ENCODE results near the gene HS2ST1. TPM values are rescaled to one million over a fixed set of nuclear protein-coding genes. Genes with fewer than 3 reads are reported as not detected.

The HS2ST1 gene
- total RNA-seq, 3 donors from 2014 or later (not counting 1 experiment from before 2014, with no cell fraction given), result 12.5 to 18.4 (median 14.3) TPM

GRCh38 chr1:87115317-87115890, 201.0 kb downstream of the HS2ST1 start:
- no peak for TF ChIP-seq CTCF (IDR thresholded peaks at IDR 0.05)
- no peak for DNase-seq
- H3K27me3 Mint-ChIP-seq (ENCODE audit: low read depth in 2 of 2), result no peaks in the 10 kb centered on the region
- intact Hi-C loops (cut with micrococcal nuclease), result no loop called here
- H3K9me3 Mint-ChIP-seq, result no peaks in the 10 kb centered on the region
- H3K4me1 Mint-ChIP-seq, result no peaks in the 10 kb centered on the region
- no peaks in the 10 kb centered on the region for H3K9me3 ChIP-seq (ENCODE audit: control insufficient read depth, insufficient read depth, low read length)
- no peak overlapping the region for H3K4me3 Mint-ChIP-seq
- no peak overlapping the region for H3K27ac ChIP-seq (ENCODE audit: low read length)
- H3K4me1 ChIP-seq (ENCODE audit: control insufficient read depth, insufficient read depth, low read length), result no peaks in the 10 kb centered on the region
- no peak overlapping the region for H3K27ac Mint-ChIP-seq
- no peak for ATAC-seq
- no peaks in the 10 kb centered on the region for H3K36me3 Mint-ChIP-seq
- H3K27me3 ChIP-seq (ENCODE audit: control insufficient read depth, insufficient read depth, low read length), result no peaks in the 10 kb centered on the region
- H3K4me3 ChIP-seq (ENCODE audit: low read length), result no peak overlapping the region
- 100% methylated on average over 1 of the region's 3 CpGs for WGBS (ENCODE audit: insufficient coverage)
- H3K36me3 ChIP-seq (ENCODE audit: control insufficient read depth, insufficient read depth, low read length), result no peaks in the 10 kb centered on the region

DNA sequence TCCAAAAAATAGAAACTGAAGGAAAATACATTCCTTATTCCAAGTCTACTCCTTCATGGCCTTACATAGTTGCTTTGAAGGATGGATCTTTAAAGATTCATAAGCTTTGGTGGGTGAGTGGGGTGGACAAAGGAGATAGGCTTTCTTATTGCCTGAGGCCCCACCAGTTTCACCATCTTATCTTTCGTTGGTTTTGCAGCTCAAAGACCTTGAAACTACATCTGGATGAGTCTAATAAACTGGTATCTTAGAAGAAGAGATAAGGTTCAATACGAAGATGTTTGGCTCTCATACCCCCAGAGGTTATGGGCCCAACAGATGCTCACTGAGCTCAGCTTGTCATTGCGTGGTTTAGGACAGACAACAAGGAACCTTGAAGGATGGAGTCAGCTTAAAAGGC, 201.5 kb downstream of the HS2ST1 start:
- no peak for ATAC-seq
- no peak overlapping the region for H3K27ac Mint-ChIP-seq
- no peak for TF ChIP-seq CTCF (IDR thresholded peaks at IDR 0.05)
- intact Hi-C loops (cut with micrococcal nuclease), result no loop called here
- DNase-seq, result no peak
- 97% methylated on average over 3 of the region's 3 CpGs for WGBS (ENCODE audit: insufficient coverage)
- no peak overlapping the region for H3K27ac ChIP-seq (ENCODE audit: low read length)
- no peaks in the 10 kb centered on the region for H3K4me1 Mint-ChIP-seq
- H3K4me3 Mint-ChIP-seq, result no peak overlapping the region
- H3K36me3 ChIP-seq (ENCODE audit: control insufficient read depth, insufficient read depth, low read length), result no peaks in the 10 kb centered on the region
- H3K4me1 ChIP-seq (ENCODE audit: control insufficient read depth, insufficient read depth, low read length), result no peaks in the 10 kb centered on the region
- no peaks in the 10 kb centered on the region for H3K9me3 Mint-ChIP-seq
- H3K4me3 ChIP-seq (ENCODE audit: low read length), result no peak overlapping the region
- H3K36me3 Mint-ChIP-seq, result no peaks in the 10 kb centered on the region
- H3K27me3 Mint-ChIP-seq (ENCODE audit: low read depth in 2 of 2), result no peaks in the 10 kb centered on the region
- no peaks in the 10 kb centered on the region for H3K9me3 ChIP-seq (ENCODE audit: control insufficient read depth, insufficient read depth, low read length)
- no peaks in the 10 kb centered on the region for H3K27me3 ChIP-seq (ENCODE audit: control insufficient read depth, insufficient read depth, low read length)

DNA sequence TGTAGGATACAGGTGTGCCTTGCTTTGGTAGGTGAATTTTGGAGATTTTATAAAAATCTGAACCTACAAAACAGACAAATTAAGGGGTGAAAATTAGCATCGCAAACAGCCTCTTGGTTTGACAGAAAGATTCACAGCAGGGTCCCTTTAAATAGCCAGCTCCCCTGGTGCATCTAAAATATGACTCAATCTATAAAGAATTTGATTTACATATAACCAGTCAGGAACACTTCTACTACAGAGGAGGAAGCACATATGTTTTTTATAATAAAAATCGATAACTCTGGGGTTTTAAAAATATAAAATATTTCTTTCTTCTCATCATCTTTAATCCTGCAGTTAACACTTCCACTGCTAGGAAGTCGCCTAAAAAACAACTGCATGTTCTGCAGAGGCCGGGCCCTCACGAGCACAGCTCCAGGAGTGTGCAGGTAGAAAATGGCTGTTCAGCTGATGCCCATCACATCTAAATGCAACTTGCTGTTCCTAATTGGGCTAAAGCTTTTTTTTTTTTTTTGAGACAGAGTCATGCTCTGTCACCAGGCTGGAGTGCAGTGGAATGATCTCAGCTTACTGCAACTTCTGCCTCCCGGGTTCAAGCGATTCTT, 203.4 kb downstream of the HS2ST1 start:
- Histone ChIP-seq H3K27me3 (ENCODE audit: control insufficient read depth, insufficient read depth, low read length) (no peaks in the 10 kb centered on the region), H3K4me1 (ENCODE audit: control insufficient read depth, insufficient read depth, low read length) (no peaks in the 10 kb centered on the region), H3K27ac (ENCODE audit: low read length) (no peak overlapping the region), H3K4me3 (ENCODE audit: low read length) (no peak overlapping the region), H3K36me3 (ENCODE audit: control insufficient read depth, insufficient read depth, low read length) (no peaks in the 10 kb centered on the region), H3K9me3 (ENCODE audit: control insufficient read depth, insufficient read depth, low read length) (no peaks in the 10 kb centered on the region)
- Mint-ChIP-seq H3K4me3 (no peak overlapping the region), H3K27me3 (ENCODE audit: low read depth in 2 of 2) (no peaks in the 10 kb centered on the region), H3K36me3 (no peaks in the 10 kb centered on the region), H3K9me3 (no peaks in the 10 kb centered on the region), H3K27ac (no peak overlapping the region), H3K4me1 (no peaks in the 10 kb centered on the region)
- no peak for DNase-seq
- TF ChIP-seq CTCF (IDR thresholded peaks at IDR 0.05), result no peak
- ATAC-seq, result no peak
- intact Hi-C loops (cut with micrococcal nuclease), result no loop called here
- WGBS (ENCODE audit: insufficient coverage), result 95% methylated on average over 6 of the region's 7 CpGs
